Superior temporal gyrus (tissue), 1 donor: Measurements from ENCODE around the gene CYP8B1.

Source experiments
- DNase-seq: peaks from one replicate; pipeline ENCODE4 v3.0.0-alpha.2; 2016; ENCODE audit errors: extremely low spot score

CYP8B1 gene, protein sequence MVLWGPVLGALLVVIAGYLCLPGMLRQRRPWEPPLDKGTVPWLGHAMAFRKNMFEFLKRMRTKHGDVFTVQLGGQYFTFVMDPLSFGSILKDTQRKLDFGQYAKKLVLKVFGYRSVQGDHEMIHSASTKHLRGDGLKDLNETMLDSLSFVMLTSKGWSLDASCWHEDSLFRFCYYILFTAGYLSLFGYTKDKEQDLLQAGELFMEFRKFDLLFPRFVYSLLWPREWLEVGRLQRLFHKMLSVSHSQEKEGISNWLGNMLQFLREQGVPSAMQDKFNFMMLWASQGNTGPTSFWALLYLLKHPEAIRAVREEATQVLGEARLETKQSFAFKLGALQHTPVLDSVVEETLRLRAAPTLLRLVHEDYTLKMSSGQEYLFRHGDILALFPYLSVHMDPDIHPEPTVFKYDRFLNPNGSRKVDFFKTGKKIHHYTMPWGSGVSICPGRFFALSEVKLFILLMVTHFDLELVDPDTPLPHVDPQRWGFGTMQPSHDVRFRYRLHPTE

GRCh38 chr3:42875325-42876151, at the start of gene CYP8B1:
Gene CYP8B1 (minus strand): TSS chr3:42875879. CDS start chr3:42875816, 63 bp downstream.
- DNase-seq: no peak

- no peak for DNase-seq
Observed at GRCh38 chr3:42923606-42924005, 47.9 kb upstream of the CYP8B1 start.

DNA sequence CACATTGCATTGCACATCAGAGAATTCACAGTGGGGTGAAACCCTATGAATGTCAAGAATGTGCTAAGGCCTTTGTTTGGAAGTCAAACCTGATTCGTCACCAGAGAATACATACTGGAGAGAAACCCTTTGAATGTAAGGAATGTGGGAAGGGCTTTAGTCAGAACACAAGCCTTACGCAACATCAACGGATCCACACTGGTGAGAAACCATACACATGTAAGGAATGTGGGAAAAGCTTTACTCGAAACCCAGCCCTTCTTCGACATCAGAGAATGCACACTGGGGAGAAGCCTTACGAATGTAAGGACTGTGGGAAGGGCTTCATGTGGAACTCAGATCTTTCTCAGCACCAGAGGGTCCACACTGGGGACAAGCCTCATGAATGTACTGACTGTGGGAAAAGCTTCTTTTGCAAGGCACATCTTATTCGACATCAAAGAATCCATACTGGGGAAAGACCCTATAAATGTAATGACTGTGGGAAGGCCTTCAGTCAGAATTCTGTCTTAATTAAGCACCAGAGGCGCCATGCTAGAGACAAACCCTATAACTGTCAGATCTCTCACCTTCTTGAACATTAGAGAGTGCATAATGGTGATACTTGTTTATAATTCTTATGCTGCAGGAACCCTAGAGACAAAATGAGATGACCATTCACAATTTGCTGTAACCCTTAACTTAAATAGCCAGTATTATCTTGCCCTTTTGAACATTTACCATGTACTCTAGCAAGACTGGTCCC, 39.3 kb upstream of the CYP8B1 start:
- DNase-seq: no peak

DNA sequence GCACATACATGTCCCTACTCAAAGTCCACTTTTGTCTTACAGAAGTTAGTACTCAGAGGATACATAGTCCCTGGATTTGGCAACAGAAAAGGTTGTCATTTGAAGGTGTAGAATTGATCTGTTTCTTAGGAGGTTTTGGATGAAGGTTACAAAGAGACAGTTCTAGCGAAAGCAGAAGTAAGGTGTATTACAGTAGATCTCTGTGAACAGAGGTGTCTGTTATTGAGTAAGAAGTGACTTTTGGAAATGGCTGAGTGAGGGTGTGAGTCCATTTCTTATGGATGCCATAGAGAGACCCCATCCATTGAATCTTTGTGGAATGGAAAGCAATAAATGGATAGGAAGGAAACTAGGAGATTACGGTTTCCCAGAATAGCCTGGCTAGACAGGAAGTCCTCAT, 35.9 kb upstream of the CYP8B1 start:
- no peak for DNase-seq

DNA sequence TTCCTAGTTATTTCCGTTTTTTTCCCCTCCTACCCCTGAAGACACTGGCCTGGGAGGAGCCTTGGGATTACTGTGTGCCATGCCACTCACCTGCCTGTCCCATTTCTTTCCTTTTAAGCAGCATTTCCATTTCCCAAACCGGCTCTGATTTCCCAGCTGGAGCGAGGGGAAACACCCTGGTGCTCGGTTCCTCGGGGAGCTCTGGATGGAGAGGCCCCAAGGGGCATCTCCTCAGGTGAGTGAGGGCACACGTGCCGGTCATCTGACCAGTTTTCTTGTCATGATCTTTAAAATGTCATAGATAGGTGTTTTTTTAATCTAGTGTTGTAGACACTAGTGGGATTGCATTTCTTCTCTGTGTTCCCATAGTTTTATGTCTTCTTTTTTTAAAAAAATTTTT, 33.0 kb upstream of the CYP8B1 start:
- DNase-seq: no peak

- no peak for DNase-seq
Observed at GRCh38 chr3:42906848-42907183, 31.1 kb upstream of the CYP8B1 start.

GRCh38 chr3:42906070-42906847, 30.6 kb upstream of the CYP8B1 start, which contains the start of gene ZNF662:
Gene ZNF662 (plus strand): TSS chr3:42906142. CDS start chr3:42908115, 1,973 bp downstream.
- no peak for DNase-seq

DNA sequence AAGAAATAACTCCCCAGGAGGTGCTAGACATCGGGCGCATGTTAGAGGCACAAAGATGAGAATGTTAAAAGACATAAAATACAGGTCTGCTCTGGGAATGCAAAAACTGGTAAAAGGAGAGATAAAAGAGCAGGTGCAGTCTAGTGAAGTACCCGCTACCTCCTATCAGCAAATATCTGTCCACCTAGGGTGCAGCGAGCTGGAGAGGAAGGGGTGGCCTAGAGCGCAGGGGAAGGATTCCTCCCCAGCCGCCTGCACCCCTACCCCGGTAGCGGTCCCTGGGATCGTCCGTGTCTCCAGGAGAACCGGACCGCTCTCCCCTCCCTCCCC, 30.0 kb upstream of the CYP8B1 start:
- DNase-seq: peak; percentile 46

- DNase-seq: no peak
Observed at GRCh38 chr3:42904076-42904475, 28.4 kb upstream of the CYP8B1 start.

- no peak for DNase-seq
Observed at GRCh38 chr3:42902257-42902656, 26.6 kb upstream of the CYP8B1 start.

DNA sequence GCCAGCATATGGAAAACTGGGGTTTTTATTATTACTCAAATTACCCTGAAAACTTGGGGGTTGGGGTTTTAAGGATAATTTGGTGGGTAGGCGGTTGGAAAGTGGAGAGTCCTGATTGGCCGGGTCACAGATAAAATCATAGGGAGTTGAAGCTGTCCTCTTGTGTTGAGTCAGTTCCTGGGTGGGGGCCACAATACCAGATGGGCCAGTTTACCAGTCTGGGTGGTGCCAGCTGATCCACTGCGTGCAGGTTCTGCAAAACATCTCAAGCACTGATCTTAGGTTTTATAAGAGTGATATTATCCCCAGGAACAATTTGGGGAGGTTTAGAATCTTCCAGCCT, 25.4 kb upstream of the CYP8B1 start:
- no peak for DNase-seq

DNA sequence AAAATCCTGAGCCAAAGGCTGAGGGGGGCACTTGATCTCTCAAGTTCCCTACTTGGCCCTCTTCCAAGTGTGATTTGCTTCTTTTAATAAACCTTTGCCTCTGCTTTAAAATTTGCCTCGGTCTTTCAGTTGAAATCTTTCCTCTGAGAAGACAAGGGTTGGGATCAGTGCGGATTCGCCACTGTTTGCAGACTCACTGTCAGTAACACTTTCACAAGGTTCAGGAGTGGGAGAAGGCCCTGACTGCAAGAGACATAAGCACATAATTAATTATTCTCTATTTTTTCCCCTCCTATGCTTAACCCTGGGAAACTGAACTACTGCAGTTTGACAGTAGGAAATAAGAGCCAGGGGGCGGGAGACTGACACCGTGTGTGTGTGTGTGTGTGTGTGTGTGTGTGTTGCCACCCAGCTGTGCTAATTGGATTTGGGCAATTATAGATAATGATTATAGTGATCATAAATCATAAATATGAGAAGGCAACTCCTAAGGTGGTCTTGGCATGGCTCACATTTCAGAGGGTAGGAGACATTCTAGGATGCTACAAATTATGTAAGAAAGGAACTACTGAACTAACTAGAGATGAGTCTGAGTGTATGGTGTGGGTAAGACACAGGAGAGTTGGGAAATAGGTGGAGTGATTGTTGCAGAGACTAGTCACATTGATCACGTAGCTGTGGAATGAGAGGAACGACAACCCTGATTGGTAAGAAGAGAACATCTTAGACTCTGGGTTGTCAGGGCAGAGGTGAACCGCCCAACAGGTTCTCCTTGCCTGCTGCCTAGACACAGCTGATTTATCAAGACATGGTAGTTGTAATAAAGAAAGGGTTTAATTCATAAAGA, 24.8 kb upstream of the CYP8B1 start:
- no peak for DNase-seq

- no peak for DNase-seq
Observed at GRCh38 chr3:42898896-42899675, 23.4 kb upstream of the CYP8B1 start.

DNA sequence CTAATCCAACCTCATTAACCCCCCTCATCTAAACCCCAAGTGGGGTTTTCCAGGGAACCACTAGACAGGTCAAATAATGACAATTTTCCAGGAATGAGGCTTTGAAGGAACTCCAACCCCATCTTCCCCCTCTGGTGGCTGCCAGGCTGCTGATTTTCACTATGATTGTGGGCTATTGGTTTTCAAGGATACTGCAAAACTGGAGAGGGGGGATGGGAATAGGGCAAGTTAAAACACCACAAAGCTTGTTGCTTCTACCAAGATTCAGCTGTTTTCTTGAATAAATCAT, 19.8 kb upstream of the CYP8B1 start:
- no peak for DNase-seq

- no peak for DNase-seq
Observed at GRCh38 chr3:42894698-42895579, 19.3 kb upstream of the CYP8B1 start.

GRCh38 chr3:42892807-42893206, 17.1 kb upstream of the CYP8B1 start:
- DNase-seq: no peak

DNA sequence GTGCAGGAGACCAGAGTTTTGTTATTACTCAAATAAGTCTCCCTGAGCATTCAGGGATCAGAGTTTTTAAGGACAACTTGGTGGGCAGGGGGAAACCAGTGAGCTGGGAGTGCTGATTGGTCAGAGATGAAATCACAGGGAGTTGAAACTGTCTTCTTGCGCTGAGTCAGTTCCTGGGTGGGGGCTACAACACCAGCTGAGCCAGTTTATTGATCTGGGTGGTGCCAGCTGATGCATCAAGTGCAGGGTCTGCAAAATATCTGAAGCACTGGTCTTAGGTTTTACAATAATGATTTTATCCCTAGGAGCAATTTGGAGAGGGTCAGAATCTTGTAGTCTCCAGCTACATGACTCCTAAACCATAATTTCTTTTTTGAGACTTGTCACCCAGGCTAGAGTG, 16.5 kb upstream of the CYP8B1 start:
- no peak for DNase-seq

- no peak for DNase-seq
Observed at GRCh38 chr3:42891042-42891441, 15.4 kb upstream of the CYP8B1 start.

GRCh38 chr3:42887084-42887483, 11.4 kb upstream of the CYP8B1 start:
- no peak for DNase-seq
